GM15510 (cell line): Measurements from ENCODE around the gene SEMG1.

ENCODE experiments used
- POLR2A ChIP-seq: IDR thresholded peaks from 3 replicates; pipeline ENCODE4 v1.6.1; 2011; ENCODE audit warnings: borderline replicate concordance; ENCODE audit not compliant: insufficient read length; ENCODE audit errors: extremely low read depth

Gene SEMG1

DNA sequence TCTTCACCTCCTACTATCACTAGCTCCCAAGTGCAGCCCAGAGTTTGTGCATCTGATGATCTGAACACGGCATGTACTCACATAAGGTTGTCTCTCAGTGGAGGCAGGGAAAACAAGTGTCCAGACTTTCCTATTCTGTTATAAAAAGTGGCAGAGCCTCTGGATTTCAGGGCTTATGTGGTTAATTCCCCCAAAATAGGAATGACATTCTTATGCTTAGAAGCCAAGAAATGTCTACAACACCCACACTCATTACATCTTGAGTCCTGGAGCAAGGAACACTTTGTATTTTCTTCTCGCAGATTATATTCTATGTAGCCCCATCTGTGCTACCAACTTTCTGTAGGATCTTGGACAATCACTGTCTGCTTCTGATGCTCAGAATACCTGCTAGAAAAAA, 13.5 kb upstream of the SEMG1 start:
- no peak for TF ChIP-seq POLR2A

DNA sequence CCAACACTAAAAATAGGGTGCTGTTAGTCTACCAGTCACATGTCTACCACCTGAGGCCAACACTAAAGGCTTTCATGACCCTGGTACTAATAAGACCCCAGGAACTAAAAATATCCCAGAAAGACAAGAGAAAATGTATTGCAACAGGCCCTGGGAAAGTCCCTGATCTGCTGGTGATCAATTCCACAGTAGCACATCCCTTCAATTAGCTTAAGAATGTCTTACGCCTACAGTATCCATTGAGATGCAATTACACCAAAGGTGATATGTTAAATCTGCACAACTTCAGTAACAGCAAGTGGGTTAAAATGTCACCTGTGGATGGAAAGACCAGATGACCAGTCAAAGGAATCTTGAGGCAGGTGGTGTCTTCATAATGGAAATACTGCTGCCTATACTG, 3.1 kb downstream of the SEMG1 start:
- TF ChIP-seq POLR2A: no peak

DNA sequence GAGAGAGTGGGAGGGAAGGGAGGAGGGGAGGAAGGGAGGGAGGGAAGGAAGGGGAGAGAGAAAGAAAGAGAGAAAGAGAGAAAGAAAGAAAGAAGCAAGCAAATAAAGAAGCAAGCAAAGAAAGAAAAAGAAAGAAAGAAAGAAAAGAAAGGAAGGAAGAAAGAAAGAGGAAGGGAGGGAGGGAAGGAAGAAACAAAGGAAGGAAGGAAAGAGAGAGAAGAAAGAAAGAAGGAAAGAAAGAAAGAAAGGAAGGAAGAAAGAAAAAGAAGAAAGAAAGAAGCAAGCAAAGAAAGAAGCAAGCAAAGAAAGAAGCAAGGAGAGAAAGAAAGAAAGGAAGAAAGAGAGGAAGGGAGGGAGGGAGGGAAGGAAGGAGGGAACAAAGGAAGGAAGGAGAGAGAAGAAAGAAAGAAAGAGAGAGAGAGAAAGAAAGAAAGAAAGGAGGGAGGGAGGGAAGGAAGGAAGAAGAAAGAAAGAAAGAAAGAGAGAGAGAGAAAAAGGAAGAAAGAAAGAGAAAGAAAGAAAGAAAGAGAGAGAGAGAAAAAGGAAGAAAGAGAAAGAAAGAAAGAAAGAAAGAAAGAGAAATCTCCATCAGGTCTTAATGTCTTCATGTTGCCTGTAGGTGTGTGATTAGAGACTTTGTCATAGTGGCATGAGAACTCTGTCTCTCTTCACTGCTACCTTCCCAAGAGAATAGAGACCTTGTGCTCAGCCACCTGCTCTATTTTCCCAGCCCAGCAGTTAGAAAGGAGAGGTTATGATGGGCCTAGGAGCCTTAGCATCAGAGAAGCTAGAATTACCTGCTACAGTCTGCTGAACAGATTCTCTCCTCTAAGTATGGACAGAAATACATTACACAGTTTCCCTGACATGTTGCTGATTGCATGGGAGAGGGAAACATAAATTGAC, 5.0 kb downstream of the SEMG1 start:
- TF ChIP-seq POLR2A: no peak

DNA sequence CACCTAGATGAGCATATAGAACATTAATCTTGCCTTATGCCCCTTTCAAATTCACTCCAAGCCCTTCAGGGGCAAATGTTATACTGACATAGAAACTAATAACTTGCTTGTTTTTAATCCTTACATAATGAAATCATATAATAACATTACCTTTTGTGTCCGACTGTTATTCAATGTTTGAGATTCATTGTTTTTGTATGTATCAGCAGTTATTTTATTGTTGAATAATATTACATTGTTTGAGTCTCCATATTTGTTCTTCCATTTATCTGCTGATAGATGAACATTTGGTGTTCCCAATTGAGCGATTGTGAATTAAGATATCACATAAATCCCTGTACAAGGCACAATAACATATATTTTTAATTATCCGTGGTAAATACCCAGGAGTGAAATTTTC, 6.0 kb downstream of the SEMG1 start:
- TF ChIP-seq POLR2A: no peak

DNA sequence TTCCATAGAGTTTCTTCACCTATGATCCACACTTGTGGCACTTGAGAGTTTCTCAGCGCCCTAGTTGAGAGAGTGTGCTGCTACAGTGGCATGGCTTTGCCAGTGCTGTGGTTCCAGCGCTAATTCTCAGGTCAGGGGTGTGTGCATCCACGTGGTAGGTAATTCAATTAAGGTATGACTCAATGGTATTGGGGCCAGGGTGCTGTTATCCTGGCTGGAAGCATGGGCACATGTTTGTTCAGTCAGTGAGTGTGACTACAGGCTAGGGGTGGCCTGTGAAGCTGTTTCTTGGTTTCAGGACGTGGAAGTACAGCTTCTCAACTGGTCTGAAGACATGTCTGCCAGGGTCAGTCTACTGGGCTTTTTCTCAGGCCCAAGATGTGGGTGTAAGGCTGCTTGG, 11.3 kb downstream of the SEMG1 start:
- no peak for TF ChIP-seq POLR2A

DNA sequence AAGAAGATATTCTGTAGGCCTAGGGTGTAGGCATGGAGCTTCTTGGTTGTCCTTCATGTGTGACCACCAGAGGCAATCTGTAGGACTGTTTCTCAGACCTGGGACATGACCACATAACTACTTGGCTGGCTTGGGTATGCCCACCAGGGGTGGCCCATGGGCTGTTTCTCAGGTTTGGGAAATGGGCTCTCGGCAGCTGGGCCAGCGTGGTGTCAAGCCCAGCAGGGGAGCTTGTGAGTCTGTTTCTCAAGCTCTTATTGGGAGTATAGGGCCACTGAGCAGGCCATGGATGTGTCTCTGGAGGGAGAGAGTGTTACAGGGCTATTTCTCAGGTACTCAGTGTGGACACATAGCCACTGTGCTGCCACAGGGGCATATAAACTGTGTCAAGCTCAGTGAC, 11.8 kb downstream of the SEMG1 start:
- no peak for TF ChIP-seq POLR2A

DNA sequence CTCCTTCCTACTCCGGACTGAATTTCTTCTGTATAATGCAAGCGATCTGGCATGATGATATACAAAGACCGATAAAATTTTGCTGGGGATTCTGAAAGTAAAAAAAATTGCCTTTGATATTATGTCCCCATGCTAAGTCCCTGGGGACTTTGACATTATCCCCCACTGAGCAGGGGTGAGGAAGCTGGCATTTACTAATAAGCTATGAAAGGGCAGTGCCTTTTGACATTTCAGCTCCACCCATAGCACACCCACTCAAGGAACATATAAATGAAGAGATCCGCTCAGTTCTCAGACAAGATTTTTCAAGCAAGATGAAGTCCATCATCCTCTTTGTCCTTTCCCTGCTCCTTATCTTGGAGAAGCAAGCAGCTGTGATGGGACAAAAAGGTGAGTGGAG, 14.2 kb downstream of the SEMG1 start, which contains the start of gene SEMG2:
Gene SEMG2 (plus strand): TSS at position 298 of the 400 bp plus-strand sequence. CDS start 17 bp downstream, at position 315.
- no peak for TF ChIP-seq POLR2A

DNA sequence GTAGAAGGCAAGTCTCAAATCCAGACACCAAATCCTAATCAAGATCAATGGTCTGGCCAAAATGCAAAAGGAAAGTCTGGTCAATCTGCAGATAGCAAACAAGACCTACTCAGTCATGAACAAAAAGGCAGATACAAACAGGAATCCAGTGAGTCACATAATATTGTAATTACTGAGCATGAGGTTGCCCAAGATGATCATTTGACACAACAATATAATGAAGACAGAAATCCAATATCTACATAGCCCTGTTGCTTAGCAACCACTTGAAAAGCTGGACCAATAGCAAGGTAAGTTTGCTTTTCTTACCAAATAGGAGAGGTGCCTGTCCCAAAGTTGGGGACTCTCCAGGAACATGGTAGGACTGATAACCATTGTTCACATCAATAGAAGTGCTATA, 16.3 kb downstream of the SEMG1 start:
- no peak for TF ChIP-seq POLR2A

DNA sequence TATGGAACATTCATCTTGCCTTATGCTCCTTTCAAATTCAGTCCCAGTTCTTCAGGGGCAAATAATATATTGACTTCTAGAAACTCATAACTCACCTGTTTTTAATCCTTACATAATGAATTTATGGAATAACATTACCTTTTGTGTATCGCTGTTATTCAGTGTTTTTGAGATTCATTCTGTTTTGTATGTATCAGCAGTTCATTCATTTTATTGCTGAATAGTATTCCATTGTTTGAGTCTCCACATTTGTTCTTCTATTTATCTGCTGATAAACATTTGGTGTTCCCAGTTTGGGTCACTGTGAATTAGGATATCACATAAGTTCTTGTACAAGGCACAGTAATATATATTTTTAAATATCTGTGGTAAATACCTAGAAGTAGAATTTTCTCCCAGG, 19.5 kb downstream of the SEMG1 start:
- TF ChIP-seq POLR2A: no peak

DNA sequence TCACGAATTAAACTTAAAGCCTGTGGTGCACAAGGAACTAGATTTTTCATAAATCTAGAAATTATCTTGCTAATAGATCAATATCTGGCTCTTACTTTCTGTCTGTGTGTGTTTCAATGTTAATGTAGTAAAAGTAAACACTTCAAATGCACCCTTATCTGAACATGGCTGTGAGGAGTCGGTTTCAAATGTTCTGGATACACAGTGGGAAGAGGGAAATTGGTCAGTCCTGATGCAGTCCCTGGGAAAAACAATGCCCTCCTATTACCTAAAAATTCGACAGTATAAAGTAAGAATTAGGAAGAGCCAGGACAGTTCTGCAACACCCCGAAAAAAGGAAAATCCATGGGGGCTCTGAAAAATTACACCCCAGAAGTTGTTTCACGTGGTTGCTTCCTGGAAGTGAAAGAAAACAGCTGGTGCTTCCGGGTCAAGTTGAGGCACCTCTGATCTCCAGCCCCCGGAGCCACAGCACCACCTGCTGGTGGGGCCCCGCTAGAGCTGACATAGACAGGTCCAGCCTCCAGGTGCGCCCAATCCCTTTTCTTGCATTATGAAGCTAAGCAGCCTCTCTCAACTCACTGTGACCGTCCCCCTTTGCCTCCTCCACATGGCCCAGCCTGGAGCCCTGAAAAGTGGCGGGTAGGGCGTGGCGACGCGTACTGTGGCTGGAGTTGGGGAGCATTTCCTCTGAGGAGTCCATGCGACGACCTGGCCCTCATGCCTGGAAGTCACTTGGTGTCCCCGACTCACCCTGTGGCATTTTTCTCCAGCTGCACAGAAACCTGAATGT, 22.6 kb downstream of the SEMG1 start:
- no peak for TF ChIP-seq POLR2A

DNA sequence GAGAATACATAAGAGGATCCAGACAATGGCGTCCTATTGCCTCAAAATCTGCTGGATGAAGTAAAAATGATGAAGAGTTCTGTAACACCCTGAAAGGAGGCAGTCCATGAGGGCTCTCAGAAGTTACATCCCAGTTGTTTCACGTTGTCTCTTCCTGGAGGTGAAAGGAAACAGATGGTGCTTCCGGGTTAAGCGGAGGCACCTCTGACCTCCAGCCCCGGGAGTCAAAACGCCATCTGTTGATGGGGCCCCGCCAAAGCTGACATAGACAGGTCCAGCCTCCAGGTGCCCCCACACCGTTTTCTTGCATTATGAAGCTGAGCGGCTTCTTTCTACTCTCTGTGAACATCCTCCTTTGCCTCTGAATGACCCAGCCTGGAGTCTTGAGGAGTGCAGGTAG, 23.8 kb downstream of the SEMG1 start:
- TF ChIP-seq POLR2A: no peak

DNA sequence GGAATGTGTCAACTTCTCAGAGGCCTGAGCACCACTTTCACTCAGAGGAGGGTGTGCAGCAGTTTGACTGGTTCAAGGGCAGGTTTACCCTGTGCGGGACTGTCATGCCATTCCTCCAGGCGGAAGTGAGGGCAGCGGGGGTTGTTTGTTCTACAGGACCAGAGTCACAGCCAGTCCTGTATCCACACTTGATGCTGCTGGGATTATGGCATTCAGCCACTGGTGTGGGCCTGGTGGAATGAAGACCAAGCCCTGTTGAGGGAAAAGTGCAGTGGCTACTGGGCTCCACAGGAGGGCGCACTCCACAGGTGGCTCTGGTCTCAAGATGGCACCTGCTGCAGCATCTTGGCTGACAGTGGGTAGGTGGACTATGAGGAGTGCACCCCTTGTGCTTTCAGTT, 29.2 kb downstream of the SEMG1 start:
- TF ChIP-seq POLR2A: no peak

DNA sequence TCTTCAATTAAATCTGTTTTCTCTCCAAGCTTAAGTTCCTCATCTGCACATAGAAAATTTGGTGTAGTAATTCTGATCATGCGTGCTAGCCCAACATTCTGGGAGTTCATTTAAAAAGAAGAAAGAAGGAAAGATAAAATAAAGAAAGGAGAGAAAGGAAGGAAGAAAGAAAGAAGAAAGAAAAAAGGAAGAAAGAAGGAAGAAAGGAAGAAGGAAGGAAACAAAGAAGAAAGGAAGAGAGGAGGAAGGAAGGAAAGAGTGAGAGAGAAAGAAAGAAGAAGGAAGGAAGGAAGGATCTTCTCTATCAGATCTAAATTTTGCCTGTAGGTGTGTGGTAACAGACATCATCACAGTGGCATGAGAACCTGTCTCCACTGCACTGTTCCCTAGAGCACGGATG, 31.3 kb downstream of the SEMG1 start:
- no peak for TF ChIP-seq POLR2A

DNA sequence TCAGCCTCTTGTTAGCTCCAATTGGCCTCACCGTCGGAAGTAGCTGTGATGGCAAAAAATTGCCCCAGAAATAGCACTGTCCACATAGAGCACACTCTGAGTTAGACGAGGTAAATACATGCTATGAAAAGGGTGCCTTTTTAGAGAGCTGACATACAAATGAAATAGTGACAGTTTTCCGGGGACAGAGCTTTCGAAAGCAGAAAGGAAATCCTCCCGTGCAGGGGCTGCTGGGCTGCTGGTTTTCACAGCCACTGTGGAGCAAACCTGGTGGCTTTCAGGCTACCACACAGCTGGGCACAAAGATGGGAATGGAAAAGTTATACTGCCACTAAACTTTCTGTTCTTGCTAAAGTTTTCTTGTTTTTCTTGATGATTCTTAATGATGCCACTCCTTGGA, 39.3 kb downstream of the SEMG1 start:
- no peak for TF ChIP-seq POLR2A

DNA sequence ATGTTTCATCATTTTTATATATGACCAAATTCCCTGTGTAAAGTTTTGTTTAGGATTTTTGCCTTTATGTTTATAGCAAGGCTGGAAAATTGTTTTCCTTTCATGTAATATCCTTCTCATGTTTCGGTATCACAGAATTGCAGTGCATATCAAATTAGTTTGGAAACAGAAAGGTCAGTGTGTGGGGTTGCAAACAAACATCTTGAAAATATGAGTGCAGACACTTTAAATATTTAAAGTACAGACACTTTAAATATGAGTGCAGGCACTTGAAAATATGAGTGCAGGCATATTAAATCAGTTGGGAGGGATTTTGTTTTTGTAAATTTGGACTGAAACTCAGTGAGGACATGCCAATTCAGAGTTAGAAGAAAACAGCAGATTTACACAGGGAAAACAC, 41.0 kb downstream of the SEMG1 start:
- no peak for TF ChIP-seq POLR2A

DNA sequence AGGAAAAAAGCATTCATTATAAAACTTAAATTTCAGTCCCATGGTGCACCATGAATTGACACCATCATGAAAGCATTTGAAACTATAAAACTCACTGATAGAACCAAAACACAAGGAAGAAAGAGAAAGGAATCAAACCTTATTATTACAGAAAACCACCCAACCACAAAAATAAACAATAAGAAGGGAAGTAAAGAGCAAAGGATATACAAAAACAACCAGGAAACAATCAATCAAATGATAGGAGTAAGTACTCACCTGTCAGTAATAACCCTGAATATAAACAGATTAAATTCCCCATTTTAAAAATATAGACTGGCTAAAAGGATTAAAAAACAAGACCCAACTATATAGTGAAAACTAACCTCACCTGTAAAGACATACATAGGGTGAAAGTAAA, 41.8 kb downstream of the SEMG1 start:
- no peak for TF ChIP-seq POLR2A

DNA sequence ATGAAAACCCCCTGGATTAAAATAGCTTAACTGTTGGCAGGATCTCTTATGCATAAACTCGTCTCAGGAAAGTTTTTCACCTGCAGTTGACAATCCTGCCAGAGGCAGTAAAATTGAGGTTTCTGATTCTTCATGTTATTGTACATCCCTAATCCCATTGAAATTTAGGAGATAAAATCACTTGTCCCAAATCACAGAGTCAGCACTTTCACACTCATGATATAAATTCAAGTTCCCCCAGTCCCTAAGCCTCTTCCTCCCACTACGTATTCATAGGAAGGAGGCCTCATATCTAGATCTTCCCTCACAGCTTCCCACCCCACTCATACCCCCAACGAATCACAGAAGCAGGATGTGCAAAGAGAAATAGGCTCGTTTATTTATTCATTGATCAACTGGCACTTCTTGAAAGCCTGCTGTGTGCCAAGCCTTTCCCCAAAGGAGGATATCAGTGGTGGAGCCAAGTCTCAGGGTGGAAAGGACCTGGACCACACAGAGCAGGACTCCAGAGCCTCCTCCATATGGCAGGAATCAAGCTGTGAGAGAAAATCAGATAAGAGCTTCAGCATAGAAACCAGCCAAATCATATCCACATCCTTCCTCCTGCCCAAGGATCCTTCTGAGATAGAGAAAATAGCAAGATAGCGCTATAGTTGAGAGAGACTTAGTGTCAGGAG, 45.2 kb downstream of the SEMG1 start:
- TF ChIP-seq POLR2A: no peak
